NCI-H345 treated with DMSO at 0.1 percent for 48 hours (cell line): ENCODE results near the gene MYOM1.
A peak's percentile ranks its signal among the peaks of the same experiment; 100 is the strongest.
"Not testable (repeated sequence)": the region's sequence is repeated elsewhere in the genome, so short reads cannot be mapped to it uniquely, and the experiment has no call there.

Source experiments
- DNase-seq: peaks from one replicate; lab custom pipeline; 2025; ENCODE audit not compliant: unreplicated experiment; lab: John Stamatoyannopoulos, UW

The MYOM1 gene

DNA sequence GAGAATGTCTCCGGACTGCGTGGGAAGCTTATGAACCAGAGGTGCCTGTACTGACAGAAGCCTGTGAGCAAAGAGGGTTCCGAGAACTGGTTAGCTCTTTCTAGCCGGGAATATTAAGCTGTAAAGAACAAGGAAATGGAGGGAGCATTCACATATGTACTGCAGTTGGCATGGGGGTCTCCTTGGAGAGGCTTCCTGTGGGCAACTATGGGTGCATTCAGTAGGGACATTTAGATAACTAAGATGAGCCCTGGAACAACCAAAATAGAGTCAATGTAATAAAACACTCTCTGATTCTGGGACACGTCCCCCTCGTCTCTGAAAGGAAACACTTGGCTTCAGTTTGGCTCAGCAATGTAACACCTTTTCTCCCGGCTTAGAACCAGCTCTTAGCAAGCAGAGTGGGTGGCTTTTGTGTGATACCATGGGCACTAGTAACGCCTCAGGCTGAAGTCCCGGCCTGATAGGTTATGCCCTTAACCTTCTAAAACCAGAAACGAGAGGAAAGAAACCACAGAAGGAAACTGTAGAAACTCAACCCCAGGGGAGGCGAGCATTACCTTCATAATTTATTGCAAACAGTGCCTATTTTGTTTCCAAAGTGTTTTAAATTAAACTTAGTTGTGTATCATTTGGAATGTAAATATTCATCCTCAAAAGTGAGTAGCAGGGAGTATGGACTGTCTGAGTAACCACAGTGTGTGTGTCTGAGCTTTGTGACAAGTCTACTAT lies 158.0 kb downstream of the MYOM1 start:
- no peak for DNase-seq

DNA sequence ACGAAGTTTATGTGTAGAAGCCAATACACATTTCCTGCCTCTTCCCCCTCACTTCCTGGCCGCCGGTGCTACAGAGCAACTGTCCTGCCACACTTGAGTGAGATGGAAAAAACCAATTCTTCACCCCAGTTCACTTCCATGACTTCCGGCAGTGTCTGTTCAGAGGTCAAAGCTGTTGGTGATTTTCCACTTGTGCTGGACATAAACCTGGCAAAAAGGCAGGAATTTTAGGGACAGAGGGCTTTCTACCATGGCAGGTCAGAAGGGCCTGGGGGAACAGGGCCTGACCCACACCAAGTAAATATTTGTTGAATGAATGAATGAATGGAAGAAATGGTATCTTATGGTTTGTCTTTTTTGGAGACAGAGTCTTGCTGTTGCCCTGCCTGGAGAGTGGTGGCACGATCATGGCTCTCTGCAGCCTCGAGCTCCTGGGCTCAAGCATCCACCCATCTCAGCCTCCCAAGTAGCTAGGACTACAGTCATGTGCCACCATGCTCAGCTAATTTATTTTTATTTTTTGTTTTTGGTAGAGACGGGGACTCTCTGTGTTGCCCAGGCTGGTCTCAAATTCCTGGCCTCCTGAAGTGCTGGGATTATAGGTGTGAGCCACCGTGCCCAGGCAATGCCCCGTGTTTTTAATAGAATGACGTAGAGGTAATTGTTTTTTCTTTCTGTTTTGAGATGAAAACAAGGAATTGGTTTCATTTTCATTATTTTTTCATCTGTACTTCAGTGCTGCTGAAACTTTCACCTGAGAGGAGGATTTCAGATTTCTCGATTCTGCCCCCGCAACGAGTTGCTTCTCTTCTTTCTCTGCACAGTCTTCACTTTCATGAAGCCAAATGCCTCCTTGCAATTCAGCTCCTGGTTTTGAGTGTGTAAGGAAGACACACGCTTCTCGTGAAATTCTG lies 158.8 kb downstream of the MYOM1 start:
- DNase-seq = no peak

- no peak for DNase-seq
Observed at GRCh38 chr18:3059272-3059671, 160.5 kb downstream of the MYOM1 start.

- DNase-seq = no peak
Observed at GRCh38 chr18:3058328-3059191, 161.2 kb downstream of the MYOM1 start.

GRCh38 chr18:3057526-3057925 lies 162.2 kb downstream of the MYOM1 start:
- no peak for DNase-seq

GRCh38 chr18:3056311-3056710 lies 163.5 kb downstream of the MYOM1 start:
- DNase-seq = no peak

DNA sequence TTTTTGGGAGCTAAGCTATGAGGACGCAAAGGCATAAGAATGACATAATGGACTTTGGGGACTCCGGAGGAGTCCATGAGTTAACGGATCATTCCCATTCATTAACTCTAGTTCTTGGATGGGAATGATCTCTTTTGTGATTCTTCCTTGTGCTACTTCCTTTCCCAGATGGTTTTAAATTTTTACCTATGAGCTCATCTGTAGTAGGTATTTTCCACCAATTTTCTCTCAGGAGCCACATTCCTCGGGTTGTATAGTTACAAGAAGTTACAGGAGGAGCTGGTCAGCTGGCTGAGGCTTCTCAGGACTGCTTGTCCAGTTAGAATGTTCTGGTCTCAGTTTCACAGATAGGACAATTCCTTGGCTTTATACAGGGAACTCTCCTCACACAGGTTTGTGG lies 164.0 kb downstream of the MYOM1 start:
- DNase-seq = no peak

DNA sequence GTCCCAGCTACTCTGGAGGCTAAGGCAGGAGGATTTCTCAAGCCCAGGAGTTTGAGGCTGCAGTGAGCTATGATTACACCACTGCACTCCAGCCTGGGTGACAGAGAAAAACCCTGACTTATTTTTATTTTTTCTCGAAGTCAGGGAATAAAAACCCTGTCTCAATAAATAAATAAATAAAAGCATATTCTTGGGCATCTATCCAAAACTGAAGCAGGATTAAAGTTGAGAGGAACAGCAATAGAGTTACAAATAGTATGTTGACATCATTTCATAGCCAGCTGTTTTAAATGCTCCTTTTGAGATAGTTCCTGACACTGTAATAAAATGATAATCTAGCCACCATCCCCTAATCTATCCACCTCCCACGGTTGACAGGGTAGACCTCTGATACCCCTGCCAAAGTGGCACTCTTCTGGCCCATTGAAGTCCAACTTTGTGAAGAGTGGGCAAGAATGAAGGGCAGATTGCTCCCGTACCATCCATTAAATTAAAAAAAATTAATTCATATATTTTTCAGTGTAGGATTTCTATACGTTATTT lies 164.5 kb downstream of the MYOM1 start:
- no peak for DNase-seq

DNA sequence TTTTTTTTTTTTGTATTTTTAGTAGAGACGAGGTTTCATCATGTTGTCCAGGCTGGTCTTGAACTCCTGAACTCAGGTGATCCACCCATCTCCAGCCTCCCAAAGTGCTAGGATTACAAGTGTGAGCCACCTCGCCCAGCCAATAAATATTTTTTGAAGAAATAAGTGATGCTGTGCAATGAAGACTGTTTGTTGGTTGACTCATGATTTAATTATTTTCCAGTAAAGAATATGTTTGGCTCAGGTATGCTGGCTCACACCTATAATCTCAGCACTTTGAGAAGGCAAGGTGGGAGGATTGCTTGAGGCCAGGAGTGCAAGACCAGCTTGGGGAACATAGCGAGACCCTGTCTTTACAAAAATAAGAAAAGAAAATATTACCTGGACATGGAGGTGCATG lies 165.0 kb downstream of the MYOM1 start:
- DNase-seq = no peak

- no peak for DNase-seq
Observed at GRCh38 chr18:3054214-3054613, 165.6 kb downstream of the MYOM1 start.

- no peak for DNase-seq
Observed at GRCh38 chr18:3053081-3053480, 166.7 kb downstream of the MYOM1 start.

DNA sequence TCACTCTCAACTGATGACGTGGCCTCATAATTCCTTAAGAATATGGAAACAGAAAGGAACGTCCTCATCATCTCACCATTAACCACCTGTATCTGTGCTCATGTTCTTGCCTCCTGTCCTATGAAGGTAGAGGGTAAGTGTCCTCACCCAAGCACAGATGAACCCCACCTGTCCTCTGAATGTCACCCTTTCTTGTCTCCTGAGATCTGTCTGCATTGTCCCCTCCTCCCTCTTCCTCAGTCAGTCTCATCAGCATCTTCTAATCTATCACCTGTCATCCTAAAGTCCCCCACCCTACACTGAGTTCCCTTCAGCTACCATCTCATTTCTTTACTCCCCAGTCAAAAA lies 167.4 kb downstream of the MYOM1 start:
- no peak for DNase-seq

- peak; percentile 2 for DNase-seq
Observed at GRCh38 chr18:3051718-3052410, 167.9 kb downstream of the MYOM1 start.

DNA sequence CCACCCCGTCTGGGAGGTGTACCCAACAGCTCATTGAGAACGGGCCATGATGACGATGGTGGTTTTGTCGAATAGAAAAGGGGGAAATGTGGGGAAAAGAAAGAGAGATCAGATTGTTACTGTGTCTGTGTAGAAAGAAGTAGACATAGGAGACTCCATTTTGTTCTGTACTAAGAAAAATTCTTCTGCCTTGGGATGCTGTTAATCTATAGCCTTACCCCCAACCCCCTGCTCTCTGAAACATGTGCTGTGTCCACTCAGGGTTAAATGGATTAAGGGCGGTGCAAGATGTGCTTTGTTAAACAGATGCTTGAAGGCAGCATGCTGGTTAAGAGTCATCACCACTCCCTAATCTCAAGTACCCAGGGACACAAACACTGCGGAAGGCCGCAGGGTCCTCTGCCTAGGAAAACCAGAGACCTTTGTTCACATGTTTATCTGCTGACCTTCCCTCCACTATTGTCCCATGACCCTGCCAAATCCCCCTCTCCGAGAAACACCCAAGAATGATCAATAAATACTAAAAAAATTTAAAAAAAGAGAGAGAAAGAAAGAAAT lies 169.8 kb downstream of the MYOM1 start:
- not testable (repeated sequence) for DNase-seq

- no peak for DNase-seq
Observed at GRCh38 chr18:3048820-3049349, 170.9 kb downstream of the MYOM1 start.

DNA sequence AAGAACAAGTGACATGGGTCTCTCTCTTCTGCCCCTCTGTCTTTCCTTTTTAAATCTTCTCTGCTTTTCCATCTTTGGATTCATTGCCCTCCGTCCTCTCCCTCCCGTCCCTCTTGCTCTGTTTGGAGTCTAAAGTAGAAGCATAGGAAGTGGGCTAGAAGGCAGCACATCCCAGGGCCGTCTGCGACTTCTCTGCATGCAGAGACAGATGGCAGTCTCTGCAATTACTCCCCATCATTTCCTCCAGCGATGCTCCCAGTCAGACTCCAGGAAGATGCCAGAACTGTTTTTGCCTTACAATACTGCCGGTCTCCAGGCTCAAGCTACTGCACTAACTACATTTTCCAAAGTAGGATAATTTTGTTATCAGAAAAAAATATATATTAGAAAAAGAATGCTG lies 171.6 kb downstream of the MYOM1 start:
- no peak for DNase-seq

GRCh38 chr18:3046216-3046808 lies 173.5 kb downstream of the MYOM1 start:
- no peak for DNase-seq

DNA sequence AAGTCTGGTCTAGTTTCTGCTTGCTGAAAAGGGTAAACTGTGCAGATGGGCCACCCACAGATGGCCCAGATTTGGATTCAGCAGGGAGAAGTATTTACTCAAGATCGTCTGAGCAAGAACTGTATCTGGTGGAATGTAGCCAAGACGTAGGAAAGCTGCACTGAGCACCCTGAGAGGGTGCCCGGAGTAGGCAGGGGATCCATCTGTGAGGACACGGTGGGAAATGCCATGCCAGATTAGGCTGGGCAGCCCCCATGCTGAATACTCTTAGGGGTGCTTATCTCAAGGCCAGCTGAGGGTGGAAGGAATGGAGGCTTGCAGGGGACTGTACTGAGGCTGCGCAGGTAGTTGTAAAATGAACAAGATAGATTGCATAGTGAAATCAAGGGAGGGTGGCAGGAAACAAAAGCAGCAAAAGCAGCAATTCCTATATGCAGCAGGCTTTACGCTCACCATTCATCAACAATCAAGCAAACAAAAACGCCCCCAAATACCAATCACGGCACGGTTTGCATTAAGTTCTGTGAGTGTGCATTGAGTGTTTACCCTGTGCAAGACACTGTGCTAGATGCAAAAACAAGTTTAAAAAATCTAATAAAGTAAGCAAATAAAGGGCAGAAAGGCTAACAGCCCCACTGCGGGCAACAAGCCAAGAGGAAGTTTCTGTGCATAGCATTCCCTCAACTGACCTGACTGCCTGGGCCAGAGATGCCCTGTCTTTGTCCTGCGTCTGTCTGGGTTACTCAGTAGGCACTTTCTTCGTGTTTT lies 174.7 kb downstream of the MYOM1 start:
- DNase-seq = no peak

DNA sequence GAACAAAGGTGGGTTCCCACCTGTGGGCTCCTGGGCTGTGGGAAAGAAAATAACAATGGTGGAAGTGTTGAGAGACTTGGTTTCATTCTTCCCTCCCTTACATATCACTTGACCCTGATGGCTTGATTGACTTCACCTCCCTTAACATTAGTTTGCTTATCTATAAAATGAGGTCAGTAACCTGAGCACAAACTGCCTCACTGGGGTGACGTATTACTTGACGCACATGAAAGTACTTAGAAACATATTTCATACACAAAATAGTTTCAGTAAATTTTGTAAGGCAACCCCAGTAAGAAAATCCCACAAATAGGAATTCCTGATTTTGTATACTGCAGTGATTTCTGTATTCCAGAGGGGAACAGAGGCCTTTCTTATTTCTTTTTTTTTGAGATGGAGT lies 177.4 kb downstream of the MYOM1 start:
- no peak for DNase-seq
